Body of pancreas (tissue), 4 donors: ENCODE measurements around the gene TANC1.

Experiments used
- CTCF ChIP-seq, 7 experiments: fragments of 450-650 bp in 4 of 7; fragments of 200-600 bp in 3 of 7; sonication (generic) in 3 of 7; IDR thresholded peaks; one replicate each; pipeline ENCODE4 v1.5.1; 2016 to 2019; ENCODE audit warnings: antibody characterized with exemption in 7 of 7
- POLR2A ChIP-seq, 3 donors: fragments of 450-650 bp; IDR thresholded peaks; one replicate each; pipeline ENCODE4 v1.6.1; 2016; ENCODE audit warnings: antibody characterized with exemption in 3 of 3, mild to moderate bottlenecking in 2 of 3

- no peak for TF ChIP-seq CTCF (IDR thresholded peaks at IDR 0.05)
- no peak for TF ChIP-seq POLR2A (IDR thresholded peaks at IDR 0.05)
Measured at GRCh38 chr2:159086826-159087225, 118.4 kb downstream of the TANC1 start.
